Memory B cell (primary cell): ENCODE measurements around the gene ICA1.

Experiments used
- ATAC-seq: fragments of 150-1000 bp; cut with Tn5 transposase; 2 replicates; pipeline ENCODE4 v1.10.0; 2021; ENCODE audit warnings: low read depth, mild to moderate bottlenecking, moderate library complexity
- DNase-seq, 2 donors: peaks; one replicate each; pipeline ENCODE4 v3.0.0; 2022; ENCODE audit warnings: low spot score in 2 of 2
- H3K27ac Mint-ChIP-seq: one replicate; pipeline ENCODE4 v1.8.0; 2022; ENCODE audit warnings: mild to moderate bottlenecking, moderate library complexity, mixed read lengths
- H3K27me3 Mint-ChIP-seq: one replicate; pipeline ENCODE4 v1.8.0; 2022; ENCODE audit warnings: mixed read lengths
- H3K36me3 Mint-ChIP-seq: one replicate; pipeline ENCODE4 v1.8.0; 2022; ENCODE audit warnings: mild to moderate bottlenecking, mixed read lengths
- H3K4me1 Mint-ChIP-seq: one replicate; pipeline ENCODE4 v1.8.0; 2022; ENCODE audit warnings: mixed read lengths
- H3K4me3 Mint-ChIP-seq: one replicate; pipeline ENCODE4 v1.8.0; 2022; ENCODE audit warnings: mild to moderate bottlenecking, moderate library complexity, mixed read lengths
- H3K9me3 Mint-ChIP-seq: one replicate; pipeline ENCODE4 v1.8.0; 2022; ENCODE audit warnings: mixed read lengths

ICA1 gene

GRCh38 chr7:8160250-8160649, 101.7 kb downstream of the ICA1 start:
- no peak for ATAC-seq
- H3K27me3 Mint-ChIP-seq, result no peaks in the 10 kb centered on the region
- H3K4me3 Mint-ChIP-seq, result no peak overlapping the region
- DNase-seq, result no peak
- H3K27ac Mint-ChIP-seq, result no peak overlapping the region
- H3K4me1 Mint-ChIP-seq, result peaks cover 10% of the 10 kb centered on the region
- no peaks in the 10 kb centered on the region for H3K9me3 Mint-ChIP-seq
- H3K36me3 Mint-ChIP-seq, result no peaks in the 10 kb centered on the region

GRCh38 chr7:8159595-8159994, 102.4 kb downstream of the ICA1 start:
- Mint-ChIP-seq H3K36me3 (no peaks in the 10 kb centered on the region), H3K9me3 (no peaks in the 10 kb centered on the region), H3K27ac (no peak overlapping the region), H3K4me1 (peaks cover 10% of the 10 kb centered on the region), H3K27me3 (no peaks in the 10 kb centered on the region), H3K4me3 (no peak overlapping the region)
- DNase-seq (no peak), ATAC-seq (no peak)

- H3K9me3 Mint-ChIP-seq, result peaks cover 3% of the 10 kb centered on the region
- H3K4me1 Mint-ChIP-seq, result peaks cover 8% of the 10 kb centered on the region
- H3K27ac Mint-ChIP-seq, result no peak overlapping the region
- no peaks in the 10 kb centered on the region for H3K27me3 Mint-ChIP-seq
- ATAC-seq (no peak), DNase-seq (no peak)
- no peaks in the 10 kb centered on the region for H3K36me3 Mint-ChIP-seq
- H3K4me3 Mint-ChIP-seq, result no peak overlapping the region
Measured at GRCh38 chr7:8157296-8157695, 104.7 kb downstream of the ICA1 start.

GRCh38 chr7:8155836-8156235, 106.1 kb downstream of the ICA1 start:
- DNase-seq (no peak), ATAC-seq (no peak)
- Mint-ChIP-seq H3K27ac (no peak overlapping the region), H3K27me3 (no peaks in the 10 kb centered on the region), H3K4me1 (peaks cover 5% of the 10 kb centered on the region), H3K9me3 (peaks cover 3% of the 10 kb centered on the region), H3K36me3 (no peaks in the 10 kb centered on the region), H3K4me3 (no peak overlapping the region)

GRCh38 chr7:8154272-8154671, 107.7 kb downstream of the ICA1 start:
- Mint-ChIP-seq H3K27ac (no peak overlapping the region), H3K9me3 (peaks cover 3% of the 10 kb centered on the region), H3K36me3 (no peaks in the 10 kb centered on the region), H3K4me1 (peaks cover 14% of the 10 kb centered on the region), H3K4me3 (no peak overlapping the region), H3K27me3 (no peaks in the 10 kb centered on the region)
- DNase-seq (no peak), ATAC-seq (no peak)

- Mint-ChIP-seq H3K4me1 (peaks cover 18% of the 10 kb centered on the region), H3K9me3 (peaks cover 3% of the 10 kb centered on the region), H3K27me3 (no peaks in the 10 kb centered on the region), H3K36me3 (no peaks in the 10 kb centered on the region), H3K4me3 (no peak overlapping the region), H3K27ac (no peak overlapping the region)
- ATAC-seq, result no peak
- no peak for DNase-seq
Measured at GRCh38 chr7:8152489-8153192, 109.3 kb downstream of the ICA1 start.

- peaks cover 3% of the 10 kb centered on the region for H3K9me3 Mint-ChIP-seq
- H3K27ac Mint-ChIP-seq, result no peak overlapping the region
- no peaks in the 10 kb centered on the region for H3K36me3 Mint-ChIP-seq
- peaks cover 16% of the 10 kb centered on the region for H3K4me1 Mint-ChIP-seq
- DNase-seq, result no peak
- H3K4me3 Mint-ChIP-seq, result no peak overlapping the region
- no peak for ATAC-seq
- H3K27me3 Mint-ChIP-seq, result no peaks in the 10 kb centered on the region
Measured at GRCh38 chr7:8151161-8151725, 110.7 kb downstream of the ICA1 start.

- Mint-ChIP-seq H3K27ac (no peak overlapping the region), H3K4me1 (peaks cover 18% of the 10 kb centered on the region), H3K9me3 (peaks cover 3% of the 10 kb centered on the region), H3K27me3 (no peaks in the 10 kb centered on the region), H3K36me3 (no peaks in the 10 kb centered on the region), H3K4me3 (peak overlapping the region; percentile 9)
- peak; percentile 55 for ATAC-seq
- no peak for DNase-seq
Measured at GRCh38 chr7:8149222-8149621, 112.7 kb downstream of the ICA1 start.

- H3K4me1 Mint-ChIP-seq, result peaks cover 26% of the 10 kb centered on the region
- no peaks in the 10 kb centered on the region for H3K36me3 Mint-ChIP-seq
- H3K27ac Mint-ChIP-seq, result no peak overlapping the region
- no peak overlapping the region for H3K4me3 Mint-ChIP-seq
- no peak for DNase-seq
- no peak for ATAC-seq
- H3K27me3 Mint-ChIP-seq, result no peaks in the 10 kb centered on the region
- H3K9me3 Mint-ChIP-seq, result peaks cover 2% of the 10 kb centered on the region
Measured at GRCh38 chr7:8147760-8148463, 114.1 kb downstream of the ICA1 start.

- DNase-seq (no peak), ATAC-seq (no peak)
- H3K27ac Mint-ChIP-seq, result peak overlapping the region; percentile 4
- H3K9me3 Mint-ChIP-seq, result no peaks in the 10 kb centered on the region
- H3K4me1 Mint-ChIP-seq, result peaks cover 28% of the 10 kb centered on the region
- H3K36me3 Mint-ChIP-seq, result no peaks in the 10 kb centered on the region
- no peaks in the 10 kb centered on the region for H3K27me3 Mint-ChIP-seq
- no peak overlapping the region for H3K4me3 Mint-ChIP-seq
Measured at GRCh38 chr7:8146788-8147413, 115.1 kb downstream of the ICA1 start.

GRCh38 chr7:8146106-8146787, 115.7 kb downstream of the ICA1 start:
- ATAC-seq, result no peak
- peaks cover 28% of the 10 kb centered on the region for H3K4me1 Mint-ChIP-seq
- H3K36me3 Mint-ChIP-seq, result no peaks in the 10 kb centered on the region
- no peaks in the 10 kb centered on the region for H3K27me3 Mint-ChIP-seq
- no peak overlapping the region for H3K27ac Mint-ChIP-seq
- H3K4me3 Mint-ChIP-seq, result no peak overlapping the region
- DNase-seq, result no peak
- no peaks in the 10 kb centered on the region for H3K9me3 Mint-ChIP-seq

GRCh38 chr7:8144856-8145255, 117.1 kb downstream of the ICA1 start:
- H3K27me3 Mint-ChIP-seq, result no peaks in the 10 kb centered on the region
- H3K36me3 Mint-ChIP-seq, result no peaks in the 10 kb centered on the region
- H3K4me1 Mint-ChIP-seq, result peaks cover 28% of the 10 kb centered on the region
- no peaks in the 10 kb centered on the region for H3K9me3 Mint-ChIP-seq
- DNase-seq (no peak), ATAC-seq (no peak)
- no peak overlapping the region for H3K4me3 Mint-ChIP-seq
- H3K27ac Mint-ChIP-seq, result no peak overlapping the region

GRCh38 chr7:8143151-8143874, 118.7 kb downstream of the ICA1 start:
- no peak for DNase-seq
- Mint-ChIP-seq H3K9me3 (no peaks in the 10 kb centered on the region), H3K27ac (no peak overlapping the region), H3K36me3 (no peaks in the 10 kb centered on the region), H3K4me1 (peaks cover 20% of the 10 kb centered on the region), H3K27me3 (no peaks in the 10 kb centered on the region), H3K4me3 (no peak overlapping the region)
- ATAC-seq, result no peak
